ENCODE data around the gene C11orf24.

The C11orf24 gene

GRCh38 chr11:68274306-68274705, 2.5 kb upstream of the C11orf24 start:
- no peaks in the 10 kb centered on the region for H3K27me3 ChIP-seq (ENCODE audit: control insufficient read depth in 1 of 2, insufficient read depth in 1 of 2, low read length in 2 of 2)
- WGBS = 100% methylated on average over 1 of the region's 1 CpG
- no peak overlapping the region for H3K14ac ChIP-seq (ENCODE audit: low read length in 2 of 2)

DNA sequence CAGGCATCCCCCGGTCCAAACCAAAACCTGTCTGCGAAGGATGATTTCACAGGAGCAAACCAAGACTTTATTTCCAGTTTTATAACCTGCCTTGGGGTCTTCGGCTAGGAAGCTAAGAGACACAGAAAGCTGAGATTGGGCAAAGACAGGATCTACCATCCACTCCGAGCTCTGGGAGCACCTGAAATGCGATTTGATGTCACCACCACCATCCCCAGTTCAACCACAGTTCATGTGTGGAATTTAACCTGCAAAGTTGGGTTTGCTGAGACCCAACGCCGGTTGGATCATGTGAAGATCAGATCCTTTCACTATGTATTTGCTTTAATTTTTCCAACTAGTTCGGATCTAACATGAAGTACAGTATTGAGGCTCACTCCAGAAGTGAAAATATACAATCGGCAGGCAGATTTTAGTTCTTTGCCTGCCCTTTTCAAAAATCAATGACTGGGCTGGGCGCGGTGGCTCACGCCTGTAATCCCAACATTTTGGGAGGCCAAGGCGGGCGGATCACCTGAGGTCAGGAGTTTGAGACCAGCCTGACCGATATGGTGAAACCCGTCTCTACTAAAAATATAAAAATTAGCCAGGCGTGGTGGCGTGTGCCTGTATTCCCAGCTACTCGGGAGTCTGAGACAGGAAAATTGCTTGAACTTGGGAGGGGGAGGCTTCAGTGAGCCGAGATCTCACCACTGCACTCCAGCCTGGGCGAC, 1.4 kb upstream of the C11orf24 start:
- no peaks in the 10 kb centered on the region for H3K9me3 ChIP-seq (ENCODE audit: control insufficient read depth, low read length)
- H2BK12ac ChIP-seq (ENCODE audit: low read length in 2 of 2) = peak overlapping the region in 1 of 2 experiments; percentile 38
- H2BK15ac ChIP-seq (ENCODE audit: low read depth, poor library complexity, severe bottlenecking) = no peak overlapping the region
- no peak overlapping the region for H2AFZ ChIP-seq (ENCODE audit: low read depth, low read length)
- peaks cover 13% of the 10 kb centered on the region for H3K4me1 ChIP-seq (ENCODE audit: control insufficient read depth, insufficient read depth, low read depth, low read length)
- H3K18ac ChIP-seq (ENCODE audit: low read depth in 1 of 2, low read length in 2 of 2) = no peak overlapping the region
- peak overlapping the region; percentile 99 for H3K9ac ChIP-seq (ENCODE audit: low read length)
- H4K8ac ChIP-seq (ENCODE audit: low read length) = peak overlapping the region; percentile 62
- H2BK5ac ChIP-seq (ENCODE audit: low read depth, low read length, poor library complexity, severe bottlenecking) = no peak overlapping the region
- H3K4me3 ChIP-seq (ENCODE audit: insufficient read depth in 1 of 2, low read depth in 1 of 2, low read length in 2 of 2) = peak overlapping the region in 1 of 2 experiments; percentile 88
- peaks cover 4% of the 10 kb centered on the region for H3K79me1 ChIP-seq (replicated peaks; ENCODE audit: low read length, poor library complexity, severe bottlenecking)
- no peak overlapping the region for H3K4ac ChIP-seq (ENCODE audit: low read depth in 1 of 2, low read length in 2 of 2)
- H4K91ac ChIP-seq (ENCODE audit: low read length) = no peak overlapping the region
- peaks cover 3 to 5% of the 10 kb centered on the region in 2 experiments for H3K36me3 ChIP-seq (ENCODE audit: control insufficient read depth in 1 of 2, insufficient read depth in 2 of 2, low read depth in 1 of 2, low read length in 2 of 2)
- WGBS = 97% methylated on average over 18 of the region's 21 CpGs
- H3K23ac ChIP-seq (ENCODE audit: low read length in 2 of 2) = no peak overlapping the region
- peak overlapping the region; percentile 96 for H2AK5ac ChIP-seq (ENCODE audit: low read length, severe bottlenecking)
- no peak overlapping the region for H3K14ac ChIP-seq (ENCODE audit: low read length in 2 of 2)
- H3K27me3 ChIP-seq (ENCODE audit: control insufficient read depth in 1 of 2, insufficient read depth in 1 of 2, low read length in 2 of 2) = no peaks in the 10 kb centered on the region
- H3K4me2 ChIP-seq (ENCODE audit: low read length, poor library complexity, severe bottlenecking) = no peak overlapping the region
- no peak for DNase-seq
- H2BK120ac ChIP-seq (ENCODE audit: low read depth, low read length) = no peak overlapping the region
- no peak overlapping the region for H3K27ac ChIP-seq (ENCODE audit: low read length, poor library complexity, severe bottlenecking)

More at GRCh38 chr11:68274306-68274705, 2.5 kb upstream of the C11orf24 start:
- H2BK120ac ChIP-seq (ENCODE audit: low read depth, low read length) = no peak overlapping the region
- no peak overlapping the region for H2AFZ ChIP-seq (ENCODE audit: low read depth, low read length)
- DNase-seq = no peak
- H3K18ac ChIP-seq (ENCODE audit: low read depth in 1 of 2, low read length in 2 of 2) = no peak overlapping the region
- H3K4ac ChIP-seq (ENCODE audit: low read depth in 1 of 2, low read length in 2 of 2) = no peak overlapping the region
- H3K36me3 ChIP-seq (ENCODE audit: control insufficient read depth in 1 of 2, insufficient read depth in 2 of 2, low read depth in 1 of 2, low read length in 2 of 2) = peaks cover 3% of the 10 kb centered on the region in 2 experiments
- H3K4me2 ChIP-seq (ENCODE audit: low read length, poor library complexity, severe bottlenecking) = no peak overlapping the region
- no peak overlapping the region for H2BK12ac ChIP-seq (ENCODE audit: low read length in 2 of 2)
- H4K91ac ChIP-seq (ENCODE audit: low read length) = no peak overlapping the region
- no peak overlapping the region for H2BK5ac ChIP-seq (ENCODE audit: low read depth, low read length, poor library complexity, severe bottlenecking)
- no peak overlapping the region for H3K4me3 ChIP-seq (ENCODE audit: insufficient read depth in 1 of 2, low read depth in 1 of 2, low read length in 2 of 2)
- H2AK5ac ChIP-seq (ENCODE audit: low read length, severe bottlenecking) = no peak overlapping the region
- peaks cover 4% of the 10 kb centered on the region for H3K79me1 ChIP-seq (replicated peaks; ENCODE audit: low read length, poor library complexity, severe bottlenecking)
- peaks cover 12% of the 10 kb centered on the region for H3K4me1 ChIP-seq (ENCODE audit: control insufficient read depth, insufficient read depth, low read depth, low read length)
- no peak overlapping the region for H4K8ac ChIP-seq (ENCODE audit: low read length)
- no peak overlapping the region for H2BK15ac ChIP-seq (ENCODE audit: low read depth, poor library complexity, severe bottlenecking)
- H3K9me3 ChIP-seq (ENCODE audit: control insufficient read depth, low read length) = no peaks in the 10 kb centered on the region
- H3K23ac ChIP-seq (ENCODE audit: low read length in 2 of 2) = no peak overlapping the region
- H3K27ac ChIP-seq (ENCODE audit: low read length, poor library complexity, severe bottlenecking) = no peak overlapping the region
- H3K9ac ChIP-seq (ENCODE audit: low read length) = no peak overlapping the region

DNA sequence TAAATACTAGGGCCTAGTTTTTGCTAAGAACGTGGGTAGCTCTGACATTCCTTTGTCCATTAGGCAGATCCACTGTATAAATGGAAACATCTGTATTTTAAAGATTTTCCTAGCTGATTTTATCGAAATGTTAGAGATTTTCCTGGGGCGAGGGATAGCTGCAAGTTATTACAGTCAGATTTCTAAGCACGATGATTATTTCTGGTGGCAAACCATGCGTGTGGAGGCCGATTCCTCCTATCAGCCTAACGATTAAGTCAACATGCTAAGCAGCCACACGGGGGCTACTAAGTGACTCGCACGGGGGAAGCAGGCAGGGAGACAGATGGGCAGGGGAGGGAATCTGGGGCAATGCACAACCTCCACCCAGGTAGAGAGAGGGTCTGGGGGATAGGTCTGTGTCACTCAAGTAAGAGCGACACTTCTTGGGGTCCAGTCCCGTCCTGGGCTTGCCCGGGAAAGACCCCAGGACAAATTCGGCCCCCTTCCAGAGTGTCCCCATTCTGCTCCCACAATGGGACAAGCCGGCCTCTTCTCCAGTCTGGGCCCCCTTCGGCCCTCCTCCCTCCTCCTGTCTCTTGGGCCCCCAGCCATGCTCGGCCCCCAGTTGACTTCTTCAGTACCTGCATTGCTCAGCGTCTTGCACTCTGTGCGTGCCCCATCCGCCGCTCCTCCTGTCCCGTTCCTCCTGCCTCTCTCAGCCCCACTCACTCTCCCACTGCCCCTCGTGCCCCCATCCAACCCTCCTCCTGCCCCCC, 571 bp downstream of the C11orf24 start:
- WGBS = 2% methylated on average over 22 of the region's 23 CpGs
- Histone ChIP-seq H2AFZ (ENCODE audit: low read depth, low read length) (peak overlapping the region; percentile 89), H3K27me3 (ENCODE audit: control insufficient read depth in 1 of 2, insufficient read depth in 1 of 2, low read length in 2 of 2) (no peaks in the 10 kb centered on the region), H3K9me3 (ENCODE audit: control insufficient read depth, low read length) (no peaks in the 10 kb centered on the region), H4K91ac (ENCODE audit: low read length) (peak overlapping the region; percentile 92), H2BK5ac (ENCODE audit: low read depth, low read length, poor library complexity, severe bottlenecking) (peak overlapping the region; percentile 9), H3K4me1 (ENCODE audit: control insufficient read depth, insufficient read depth, low read depth, low read length) (peaks cover 16% of the 10 kb centered on the region), H3K4me2 (ENCODE audit: low read length, poor library complexity, severe bottlenecking) (peak overlapping the region; percentile 83), H2BK12ac (ENCODE audit: low read length in 2 of 2) (peak overlapping the region in 1 of 2 experiments; percentile 57), H2BK15ac (ENCODE audit: low read depth, poor library complexity, severe bottlenecking) (peak overlapping the region; percentile 93), H4K8ac (ENCODE audit: low read length) (peak overlapping the region; percentile 88), H3K14ac (ENCODE audit: low read length in 2 of 2) (peak overlapping the region in 1 of 2 experiments; percentile 99), H3K79me1 (replicated peaks; ENCODE audit: low read length, poor library complexity, severe bottlenecking) (peaks cover 13% of the 10 kb centered on the region), H3K18ac (ENCODE audit: low read depth in 1 of 2, low read length in 2 of 2) (peak overlapping the region; percentile 92 to 99), H3K23ac (ENCODE audit: low read length in 2 of 2) (peak overlapping the region in 1 of 2 experiments; percentile 23), H2AK5ac (ENCODE audit: low read length, severe bottlenecking) (peak overlapping the region; percentile 23), H3K36me3 (ENCODE audit: control insufficient read depth in 1 of 2, insufficient read depth in 2 of 2, low read depth in 1 of 2, low read length in 2 of 2) (peaks cover 20 to 24% of the 10 kb centered on the region in 2 experiments), H2BK120ac (ENCODE audit: low read depth, low read length) (peak overlapping the region; percentile 96), H3K4ac (ENCODE audit: low read depth in 1 of 2, low read length in 2 of 2) (peak overlapping the region; percentile 29 to 98), H3K4me3 (ENCODE audit: insufficient read depth in 1 of 2, low read depth in 1 of 2, low read length in 2 of 2) (peak overlapping the region; percentile 88 to 92), H3K27ac (ENCODE audit: low read length, poor library complexity, severe bottlenecking) (peak overlapping the region; percentile 80), H3K9ac (ENCODE audit: low read length) (peak overlapping the region; percentile 99)
- peak; percentile 91 for DNase-seq
